B cell (primary cell): ENCODE data around the gene CACNA1D. TPM values are rescaled to one million over a fixed set of nuclear protein-coding genes. Genes with fewer than 3 reads are reported as not detected.

Experiments used
- ATAC-seq: fragments of 200-7000 bp; cut with Tn5 transposase; one replicate; pipeline ENCODE4 v1.10.0; 2021; ENCODE audit warnings: low read depth, mild to moderate bottlenecking, moderate number of reproducible peaks, moderate library complexity
- CTCF ChIA-PET: fragments of 350-600 bp; sonication (Branson Sonifier 250); formaldehyde crosslinking; loops from one replicate; lab custom pipeline; 2021; ENCODE audit warnings: antibody characterized with exemption, inconsistent platforms; lab: Charles Lee
- POLR2A ChIA-PET: fragments of 350-600 bp; sonication (Branson Sonifier 250); formaldehyde crosslinking; loops from one replicate; lab custom pipeline; 2021; ENCODE audit warnings: antibody characterized with exemption; lab: Charles Lee
- DNase-seq: peaks from one replicate; pipeline ENCODE4 v3.0.0; 2013
- H2AFZ ChIP-seq: 2 replicates; pipeline ENCODE4 v1.6.1; 2012; ENCODE audit warnings: mild to moderate bottlenecking, low read depth, low read length; ENCODE audit not compliant: insufficient read depth, poor library complexity, severe bottlenecking
- H3K27ac ChIP-seq, 2 donors: 1 replicate in 1 of 2; 2 replicates in 1 of 2; pipeline ENCODE4 v1.5.1; 2012 to 2013; ENCODE audit warnings: low read length in 2 of 2, mild to moderate bottlenecking in 2 of 2, moderate library complexity in 1 of 2
- H3K27me3 ChIP-seq, 4 experiments: fragments of 200-600 bp in 1 of 4; sonication (generic) in 1 of 4; replicated peaks in 1 of 4; 1 replicate in 2 of 4; 2 replicates in 2 of 4; pipeline versions ENCODE4 v1.6.1 to v1.7.0; 2013 to 2016; ENCODE audit warnings: low read length in 3 of 4, mild to moderate bottlenecking in 2 of 4, mixed read lengths in 1 of 4, moderate library complexity in 1 of 4; ENCODE audit not compliant: insufficient read depth in 4 of 4, control insufficient read depth in 3 of 4; ENCODE audit errors: control extremely low read depth in 1 of 4
- H3K36me3 ChIP-seq, 2 experiments: replicated peaks in 1 of 2; 1 replicate in 1 of 2; 2 replicates in 1 of 2; pipeline versions ENCODE4 v1.6.1 to v1.7.1; 2013; ENCODE audit warnings: low read length in 1 of 2; ENCODE audit not compliant: insufficient read depth in 2 of 2, control insufficient read depth in 1 of 2; ENCODE audit errors: control extremely low read depth in 1 of 2, extremely low read depth in 1 of 2
- H3K4me1 ChIP-seq, 2 donors: fragments of 200-600 bp in 1 of 2; sonication (generic) in 1 of 2; 1 replicate in 1 of 2; 2 replicates in 1 of 2; pipeline versions ENCODE4 v1.5.1 to v1.6.1; 2013 to 2017; ENCODE audit warnings: low read length in 2 of 2; ENCODE audit not compliant: control insufficient read depth in 2 of 2, insufficient read depth in 2 of 2
- H3K4me2 ChIP-seq: replicated peaks from 2 replicates; pipeline ENCODE3; 2012; ENCODE audit warnings: mild to moderate bottlenecking, low read depth, low read length; ENCODE audit not compliant: poor library complexity, severe bottlenecking
- H3K4me3 ChIP-seq, 5 experiments: fragments of 200-600 bp in 1 of 5; sonication (generic) in 1 of 5; 1 replicate in 3 of 5; 2 replicates in 2 of 5; pipeline versions ENCODE4 v1.5.1 to v1.7.0; 2011 to 2016; ENCODE audit warnings: low read length in 4 of 5, mild to moderate bottlenecking in 4 of 5, low read depth in 2 of 5, control low read depth in 1 of 5, moderate library complexity in 1 of 5; ENCODE audit not compliant: insufficient read depth in 1 of 5; ENCODE audit errors: control extremely low read depth in 1 of 5, extremely low read depth in 1 of 5
- H3K79me2 ChIP-seq: fragments of 200-600 bp; sonication (generic); one replicate; pipeline ENCODE4 v1.6.0; 2016; ENCODE audit warnings: low read length; ENCODE audit not compliant: control insufficient read depth, insufficient read depth
- H3K9ac ChIP-seq: fragments of 200-600 bp; sonication (generic); 2 replicates; pipeline ENCODE4 v1.6.1; 2017; ENCODE audit warnings: mild to moderate bottlenecking, low read length, moderate library complexity
- H3K9me3 ChIP-seq, 3 donors: one replicate each; pipeline versions ENCODE4 v1.6.1 to v1.7.1; 2013; ENCODE audit warnings: low read length in 2 of 3; ENCODE audit not compliant: control insufficient read depth in 2 of 3, insufficient read depth in 1 of 3; ENCODE audit errors: control extremely low read depth in 1 of 3
- H4K20me1 ChIP-seq: 2 replicates; pipeline ENCODE4 v1.6.0; 2012; ENCODE audit warnings: mild to moderate bottlenecking, low read length; ENCODE audit not compliant: insufficient read depth, control insufficient read depth, poor library complexity, severe bottlenecking
- H3K27ac Mint-ChIP-seq: one replicate; pipeline ENCODE4 v1.8.0; 2021; ENCODE audit warnings: mixed read lengths
- H3K27me3 Mint-ChIP-seq: one replicate; pipeline ENCODE4 v1.8.0; 2021; ENCODE audit warnings: mixed read lengths
- H3K4me1 Mint-ChIP-seq: one replicate; pipeline ENCODE4 v1.8.0; 2021; ENCODE audit warnings: mixed read lengths
- H3K4me3 Mint-ChIP-seq: one replicate; pipeline ENCODE4 v1.8.0; 2021; ENCODE audit warnings: mixed read lengths
- H3K9me3 Mint-ChIP-seq: one replicate; pipeline ENCODE4 v1.8.0; 2022; ENCODE audit warnings: mixed read lengths; ENCODE audit not compliant: insufficient read depth
- CTCF ChIP-seq: fragments of 200-600 bp; IDR thresholded peaks from one replicate; pipeline ENCODE4 v1.8.0; 2022; ENCODE audit warnings: antibody characterized with exemption, mild to moderate bottlenecking
- EZH2 ChIP-seq: IDR thresholded peaks from 2 replicates; pipeline ENCODE4 v1.6.1; 2012; ENCODE audit warnings: borderline replicate concordance, low read depth, mild to moderate bottlenecking, moderate library complexity, low read length; ENCODE audit not compliant: insufficient read depth, poor library complexity, severe bottlenecking
- WGBS: methylation state at CpG from one replicate; pipeline ENCODE4 v1.1.5; 2013; ENCODE audit warnings: missing lambda C conversion rate; ENCODE audit not compliant: insufficient coverage; 5-methylcytosine and 5-hydroxymethylcytosine counted together
- intact Hi-C: fragments of 100-400 bp; cut with micrococcal nuclease; formaldehyde crosslinking; loops from one replicate; pipeline ENCODE4 v1.10.0; 2022
- polyA plus RNA-seq: library from polyadenylated mRNA; depleted of rRNA; stranded (reverse); fragments of >200 nt; gene quantifications from 2 replicates; pipeline ENCODE4 v1.2.3, GENCODE V29; 2012
- total RNA-seq, 2 donors: library from RNA; stranded (reverse); fragments of 120-200 nt in 1 of 2; gene quantifications; 1 replicate in 1 of 2; 2 replicates in 1 of 2; pipeline versions ENCODE4 v1.2.3 to v1.2.4, GENCODE V29; 2013 to 2022

The CACNA1D gene
- total and polyA plus RNA-seq, 2 donors (not counting 1 experiment from before 2014, with no cell fraction given) = 0.06 to 0.07 TPM

- Histone ChIP-seq H3K4me1 (no peaks in the 10 kb centered on the region), H3K27me3 (peaks cover 0 to 16% (median 0%) of the 10 kb centered on the region in 4 experiments), H3K4me3 (no peak overlapping the region), H3K9me3 (no peaks in the 10 kb centered on the region), H3K79me2 (no peaks in the 10 kb centered on the region), H3K36me3 (no peaks in the 10 kb centered on the region), H4K20me1 (no peaks in the 10 kb centered on the region), H3K9ac (no peak overlapping the region), H2AFZ (no peak overlapping the region), H3K4me2 (no peak overlapping the region), H3K27ac (no peak overlapping the region)
- Mint-ChIP-seq H3K9me3 (no peaks in the 10 kb centered on the region), H3K27ac (no peak overlapping the region), H3K4me1 (no peaks in the 10 kb centered on the region), H3K4me3 (no peak overlapping the region), H3K27me3 (peaks cover 32% of the 10 kb centered on the region)
- intact Hi-C loops = no loop called here
- ChIA-PET POLR2A (no interaction called here), CTCF (no interaction called here)
- ATAC-seq = no peak
- no peak for TF ChIP-seq CTCF
- no peak for TF ChIP-seq EZH2
- WGBS = 100% methylated on average over 1 of the region's 6 CpGs
- no peak for DNase-seq
Measured at GRCh38 chr3:53729159-53729558, 234.7 kb downstream of the CACNA1D start.

- H3K27ac Mint-ChIP-seq = no peak overlapping the region
- Histone ChIP-seq H3K9me3 (no peaks in the 10 kb centered on the region), H3K4me3 (no peak overlapping the region), H3K4me1 (no peaks in the 10 kb centered on the region), H3K27ac (no peak overlapping the region), H4K20me1 (no peaks in the 10 kb centered on the region), H3K9ac (no peak overlapping the region), H3K4me2 (no peak overlapping the region), H3K79me2 (no peaks in the 10 kb centered on the region), H3K36me3 (no peaks in the 10 kb centered on the region), H2AFZ (no peak overlapping the region), H3K27me3 (peaks cover 0 to 12% (median 0%) of the 10 kb centered on the region in 4 experiments)
- no peak overlapping the region for H3K4me3 Mint-ChIP-seq
- H3K27me3 Mint-ChIP-seq = peaks cover 31% of the 10 kb centered on the region
- no peaks in the 10 kb centered on the region for H3K4me1 Mint-ChIP-seq
- intact Hi-C loops = no loop called here
- ATAC-seq (no peak), DNase-seq (no peak)
- ChIA-PET POLR2A (no interaction called here), CTCF (no interaction called here)
- 63% methylated on average over 2 of the region's 2 CpGs for WGBS
- TF ChIP-seq EZH2 = no peak
- H3K9me3 Mint-ChIP-seq = no peaks in the 10 kb centered on the region
Measured at GRCh38 chr3:53729618-53730017, 235.2 kb downstream of the CACNA1D start.
